Occipital lobe (tissue), 2 donors: ENCODE results near the gene REPS1. TPM values are rescaled to one million over a fixed set of nuclear protein-coding genes. Genes with fewer than 3 reads are reported as not detected.
"Not testable (repeated sequence)": the region's sequence is repeated elsewhere in the genome, so short reads cannot be mapped to it uniquely, and the experiment has no call there.

Experiments
- DNase-seq: peaks from one replicate; lab custom pipeline; 2025; lab: John Stamatoyannopoulos, UW
- total RNA-seq: library from RNA; depleted of rRNA; stranded (reverse); fragments of >200 nt; gene quantifications from one replicate; pipeline ENCODE4 v1.2.3, GENCODE V29; 2014

Gene REPS1
- 146 TPM for total RNA-seq

- DNase-seq: peak; percentile 79
Measured at GRCh38 chr6:138987643-138988468, at the start of gene REPS1. Gene REPS1, minus strand, starts transcription at chr6:138988253. Its CDS starts 571 bp downstream, at chr6:138987682.

GRCh38 chr6:139037490-139037889, 49.4 kb upstream of the REPS1 start:
- no peak for DNase-seq

- DNase-seq: no peak
Measured at GRCh38 chr6:139030228-139030963, 42.3 kb upstream of the REPS1 start.

GRCh38 chr6:139029470-139030227, 41.6 kb upstream of the REPS1 start:
- no peak for DNase-seq

- peak; percentile 31 for DNase-seq
Measured at GRCh38 chr6:139028658-139029469, 40.8 kb upstream of the REPS1 start, which contains the start of gene ABRACL. Gene ABRACL, plus strand, starts transcription at chr6:139028745. Its CDS starts 5,416 bp downstream, at chr6:139034161.

- peak; percentile 31 for DNase-seq
Measured at GRCh38 chr6:139028215-139028657, 40.2 kb upstream of the REPS1 start.

- no peak for DNase-seq
Measured at GRCh38 chr6:139027620-139028182, 39.6 kb upstream of the REPS1 start.

GRCh38 chr6:139025416-139025815, 37.4 kb upstream of the REPS1 start:
- DNase-seq: not testable (repeated sequence)

GRCh38 chr6:139020689-139021088, 32.6 kb upstream of the REPS1 start:
- DNase-seq: no peak

GRCh38 chr6:139019722-139020121, 31.7 kb upstream of the REPS1 start:
- DNase-seq: no peak

GRCh38 chr6:139017227-139017626, 29.2 kb upstream of the REPS1 start:
- DNase-seq: no peak

- DNase-seq: no peak
Measured at GRCh38 chr6:139016337-139017213, 28.5 kb upstream of the REPS1 start.

- no peak for DNase-seq
Measured at GRCh38 chr6:139014945-139015344, 26.9 kb upstream of the REPS1 start.

- no peak for DNase-seq
Measured at GRCh38 chr6:139013185-139013800, 25.2 kb upstream of the REPS1 start.

GRCh38 chr6:139011980-139012379, 23.9 kb upstream of the REPS1 start:
- no peak for DNase-seq

GRCh38 chr6:139010674-139011073, 22.6 kb upstream of the REPS1 start:
- DNase-seq: no peak

- DNase-seq: no peak
Measured at GRCh38 chr6:139008117-139008516, 20.1 kb upstream of the REPS1 start.

GRCh38 chr6:139007428-139007827, 19.4 kb upstream of the REPS1 start:
- DNase-seq: no peak

- DNase-seq: no peak
Measured at GRCh38 chr6:139006477-139006876, 18.4 kb upstream of the REPS1 start.
